Measurements from ENCODE around the gene DNAJC17.

DNAJC17 gene

GRCh38 chr15:40828447-40829036 lies 21.3 kb upstream of the DNAJC17 start, which contains the start of gene PPP1R14D:
PPP1R14D (minus strand) TSS chr15:40828708; CDS start chr15:40828641, 67 bp downstream.
- DNase-seq, result no peak

GRCh38 chr15:40826423-40827075 lies 19.3 kb upstream of the DNAJC17 start:
- no peak for DNase-seq

GRCh38 chr15:40825661-40826422 lies 18.6 kb upstream of the DNAJC17 start:
- no peak for DNase-seq

GRCh38 chr15:40823572-40824343 lies 16.5 kb upstream of the DNAJC17 start:
- no peak for DNase-seq

- DNase-seq, result no peak
Observed at GRCh38 chr15:40821195-40821594, 13.9 kb upstream of the DNAJC17 start.

GRCh38 chr15:40819048-40819447 lies 11.8 kb upstream of the DNAJC17 start:
- DNase-seq, result no peak

GRCh38 chr15:40815042-40815698 lies 7.9 kb upstream of the DNAJC17 start:
- no peak for DNase-seq

GRCh38 chr15:40812721-40813425 lies 5.6 kb upstream of the DNAJC17 start:
- DNase-seq, result no peak

GRCh38 chr15:40808861-40809450 lies 1.7 kb upstream of the DNAJC17 start:
- no peak for DNase-seq

GRCh38 chr15:40807888-40808461 lies 702 bp upstream of the DNAJC17 start:
- DNase-seq, result no peak

- DNase-seq, result no peak
Observed at GRCh38 chr15:40806672-40807027, 623 bp downstream of the DNAJC17 start.

GRCh38 chr15:40803688-40804087 lies 3.6 kb downstream of the DNAJC17 start:
- DNase-seq, result no peak

- no peak for DNase-seq
Observed at GRCh38 chr15:40803076-40803475, 4.2 kb downstream of the DNAJC17 start.

GRCh38 chr15:40799523-40799922 lies 7.8 kb downstream of the DNAJC17 start:
- no peak for DNase-seq

- DNase-seq, result no peak
Observed at GRCh38 chr15:40796512-40796911, 10.8 kb downstream of the DNAJC17 start.

GRCh38 chr15:40796041-40796440 lies 11.2 kb downstream of the DNAJC17 start:
- no peak for DNase-seq

GRCh38 chr15:40793216-40793989 lies 13.9 kb downstream of the DNAJC17 start:
- DNase-seq, result no peak

- DNase-seq, result no peak
Observed at GRCh38 chr15:40792394-40792793, 14.9 kb downstream of the DNAJC17 start.

- DNase-seq, result no peak
Observed at GRCh38 chr15:40790718-40791117, 16.6 kb downstream of the DNAJC17 start.

- no peak for DNase-seq
Observed at GRCh38 chr15:40789999-40790398, 17.3 kb downstream of the DNAJC17 start.

- DNase-seq, result no peak
Observed at GRCh38 chr15:40789119-40789518, 18.2 kb downstream of the DNAJC17 start.

All from CD4-positive, alpha-beta T cell treated with Interleukin-17A for 1 hour (primary cell).